HG02759 (cell line): ENCODE data around the gene OR2D2.
"Not testable (repeated sequence)": the region's sequence is repeated elsewhere in the genome, so short reads cannot be mapped to it uniquely, and the experiment has no call there.

Experiments
- ATAC-seq: cut with Tn5 transposase; IDR thresholded peaks from one replicate; pipeline ENCODE4 v1.9.1; 2021; ENCODE audit warnings: mild to moderate bottlenecking, moderate library complexity; ENCODE audit not compliant: unreplicated experiment

OR2D2 gene, protein sequence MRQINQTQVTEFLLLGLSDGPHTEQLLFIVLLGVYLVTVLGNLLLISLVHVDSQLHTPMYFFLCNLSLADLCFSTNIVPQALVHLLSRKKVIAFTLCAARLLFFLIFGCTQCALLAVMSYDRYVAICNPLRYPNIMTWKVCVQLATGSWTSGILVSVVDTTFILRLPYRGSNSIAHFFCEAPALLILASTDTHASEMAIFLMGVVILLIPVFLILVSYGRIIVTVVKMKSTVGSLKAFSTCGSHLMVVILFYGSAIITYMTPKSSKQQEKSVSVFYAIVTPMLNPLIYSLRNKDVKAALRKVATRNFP

DNA sequence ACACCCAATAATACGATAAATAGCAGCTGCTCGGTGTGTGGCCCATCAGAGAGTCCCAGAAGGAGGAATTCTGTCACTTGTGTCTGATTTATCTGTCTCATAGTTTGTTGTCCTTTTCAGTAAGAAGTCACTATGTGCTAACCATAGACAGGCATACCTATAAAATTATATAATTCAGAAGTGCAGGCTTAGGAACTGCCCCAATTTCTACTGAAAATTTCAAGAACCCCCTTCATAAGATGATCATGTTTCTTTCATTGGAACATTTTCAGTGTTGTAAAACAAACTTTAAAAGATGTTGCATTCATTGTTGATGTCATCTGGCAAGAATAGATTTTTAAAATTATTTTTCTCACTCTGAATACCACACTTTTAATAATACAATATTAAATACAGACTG lies at the start of gene OR2D2:
OR2D2 (minus strand) TSS at position 101 of the 400 bp plus-strand sequence; CDS start at position 101, 0 bp downstream.
- ATAC-seq: no peak

DNA sequence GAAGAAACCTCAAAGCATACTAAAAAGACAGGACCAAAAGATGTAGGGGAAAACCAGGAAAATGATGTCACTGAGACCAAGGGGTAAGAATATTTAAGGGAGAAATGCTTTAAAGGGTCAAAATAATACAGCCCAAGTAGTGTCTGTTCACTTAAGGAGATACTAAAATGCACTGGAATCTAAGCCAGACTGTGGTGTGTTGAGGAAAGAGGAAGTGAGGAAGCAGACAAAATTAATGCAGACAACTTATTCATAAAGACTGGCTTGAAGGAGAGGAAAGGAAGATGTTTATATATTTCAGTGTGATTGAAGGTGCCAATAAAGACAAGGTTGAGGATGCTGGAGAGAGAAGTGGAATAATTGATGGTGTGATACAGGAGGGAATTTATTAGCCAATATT lies 49.7 kb upstream of the OR2D2 start:
- ATAC-seq: no peak

DNA sequence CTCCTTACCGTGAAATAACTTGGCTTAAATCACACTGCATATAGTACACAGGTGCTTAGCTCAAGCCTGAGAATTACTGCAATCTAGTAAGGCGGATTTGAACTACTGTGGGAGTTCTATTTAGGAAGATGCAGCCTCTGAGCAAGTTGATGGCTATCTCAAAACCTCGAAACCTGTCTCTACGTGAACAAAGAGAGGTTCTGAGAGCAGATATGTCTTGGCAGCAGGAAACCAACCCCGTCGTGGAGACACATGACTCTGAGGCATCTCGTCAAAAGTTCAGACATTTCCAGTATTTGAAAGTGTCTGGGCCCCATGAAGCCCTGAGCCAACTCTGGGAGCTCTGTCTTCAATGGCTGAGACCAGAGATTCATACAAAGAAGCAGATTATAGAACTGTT lies 39.8 kb upstream of the OR2D2 start:
- no peak for ATAC-seq

DNA sequence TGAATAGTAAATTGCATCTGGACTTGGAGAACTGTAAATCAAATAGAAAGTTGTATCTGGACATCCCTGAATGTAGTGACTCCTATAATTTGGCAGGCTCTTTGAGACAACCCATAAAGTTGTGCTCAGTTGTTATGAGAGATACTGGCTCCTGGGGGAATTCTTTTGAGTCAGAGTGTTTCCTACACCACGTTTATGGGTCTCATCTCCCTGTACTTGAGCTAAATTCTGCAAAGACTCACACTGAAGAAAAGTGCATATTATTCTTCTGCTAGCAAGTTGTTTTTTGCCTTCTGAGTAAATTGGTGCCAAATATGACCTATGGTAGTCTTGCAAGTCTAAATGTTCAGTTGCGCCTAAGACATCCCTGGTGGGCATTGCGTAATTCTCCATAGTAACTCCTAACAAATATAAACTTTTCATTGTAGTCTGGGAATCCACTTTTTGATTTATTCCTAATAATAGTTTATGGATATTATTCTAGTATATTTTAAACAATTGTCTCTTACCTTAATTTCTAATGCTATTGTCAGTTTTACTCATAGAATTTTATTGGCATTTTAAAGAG lies 38.9 kb upstream of the OR2D2 start:
- no peak for ATAC-seq

DNA sequence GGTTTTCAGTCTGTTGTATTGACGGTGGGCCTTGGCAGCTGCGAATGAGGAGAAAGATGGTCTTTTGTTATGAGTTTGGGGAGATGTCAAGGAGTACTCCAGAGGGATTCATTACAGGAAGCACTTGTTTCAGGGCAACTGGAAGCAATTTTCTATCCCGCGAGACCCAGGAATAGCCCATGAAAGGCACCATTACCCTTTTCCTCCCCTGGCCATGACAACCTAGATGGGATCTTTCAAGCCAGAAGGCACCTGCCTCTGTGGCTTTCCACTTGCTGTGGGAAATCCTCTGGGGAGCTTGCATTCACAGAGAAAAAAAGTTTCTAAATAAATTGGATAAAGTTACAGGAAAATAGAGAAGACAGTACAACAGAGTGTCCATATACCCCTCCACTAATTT lies 36.6 kb upstream of the OR2D2 start:
- ATAC-seq: no peak

DNA sequence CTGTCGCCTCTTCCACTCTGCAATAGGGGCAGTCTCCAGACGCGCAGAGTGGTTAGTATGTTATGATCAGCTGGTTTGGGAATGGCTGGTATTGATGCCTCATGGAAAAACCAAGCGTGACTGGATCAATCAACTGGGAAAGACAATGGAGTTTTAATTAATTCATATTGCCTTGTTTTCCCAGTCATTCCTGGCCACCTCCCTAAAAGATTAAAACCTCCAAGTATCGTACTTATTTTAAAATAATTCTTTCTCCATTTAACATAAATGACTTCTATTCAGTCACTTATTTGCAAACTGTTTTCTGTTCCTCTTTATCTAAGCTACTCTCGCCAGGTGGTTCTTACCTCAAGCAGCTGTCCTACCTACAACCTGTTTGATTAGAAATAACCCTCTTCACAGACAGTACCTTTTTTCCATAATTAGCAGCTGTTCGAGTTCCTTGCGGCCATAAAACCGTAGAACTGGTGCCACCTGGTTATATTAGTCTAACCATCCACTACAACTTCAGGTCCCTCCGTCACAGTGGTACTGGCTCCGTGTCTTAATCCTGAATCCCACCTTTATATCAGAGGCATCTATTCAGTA lies 34.8 kb upstream of the OR2D2 start:
- peak; percentile 62 for ATAC-seq

DNA sequence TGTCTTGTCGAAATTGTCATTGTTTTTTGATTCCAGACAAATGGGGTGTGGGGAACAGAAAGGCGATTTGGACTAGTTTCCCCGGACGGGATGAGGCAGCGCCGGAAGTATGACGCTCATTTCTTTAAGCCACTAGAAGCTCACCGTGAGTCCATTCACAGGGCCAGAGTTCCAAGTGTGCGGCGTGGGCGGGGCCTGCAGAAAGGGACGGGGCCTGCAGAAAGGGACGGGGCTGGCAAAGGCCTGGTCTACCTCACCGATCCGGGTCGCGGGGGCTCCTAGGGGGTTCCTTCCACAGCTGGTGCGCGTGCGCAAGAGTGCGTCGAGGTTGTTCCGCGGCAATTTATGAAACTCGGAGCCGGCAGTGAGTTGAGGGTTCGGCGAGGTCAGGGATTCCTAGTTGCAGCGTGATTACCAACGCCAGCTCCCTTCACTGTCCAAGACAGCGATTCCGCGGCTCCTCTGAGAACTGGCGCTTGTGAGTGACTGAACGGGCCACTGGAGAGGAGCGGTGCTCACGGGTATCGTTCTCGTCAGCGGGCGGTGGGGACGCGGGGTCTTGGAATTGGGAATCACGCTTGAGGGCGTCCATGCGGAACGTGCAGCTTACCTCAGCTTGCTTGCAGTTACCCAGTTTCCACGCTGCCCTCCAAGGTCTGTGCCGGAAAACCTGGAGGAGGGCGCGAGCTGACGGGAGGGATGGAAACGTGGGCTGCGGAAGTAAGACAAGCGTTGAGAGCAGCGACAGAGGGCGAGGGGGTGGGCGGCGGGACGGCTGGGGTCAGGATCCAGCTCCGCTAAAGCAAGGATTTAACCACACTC lies 34.1 kb upstream of the OR2D2 start, which contains the start of gene ZNF215:
ZNF215 (plus strand) TSS at position 219 of the 822 bp plus-strand sequence. CDS start 5,847 bp downstream, outside the sequence.
- ATAC-seq: peak; percentile 70

DNA sequence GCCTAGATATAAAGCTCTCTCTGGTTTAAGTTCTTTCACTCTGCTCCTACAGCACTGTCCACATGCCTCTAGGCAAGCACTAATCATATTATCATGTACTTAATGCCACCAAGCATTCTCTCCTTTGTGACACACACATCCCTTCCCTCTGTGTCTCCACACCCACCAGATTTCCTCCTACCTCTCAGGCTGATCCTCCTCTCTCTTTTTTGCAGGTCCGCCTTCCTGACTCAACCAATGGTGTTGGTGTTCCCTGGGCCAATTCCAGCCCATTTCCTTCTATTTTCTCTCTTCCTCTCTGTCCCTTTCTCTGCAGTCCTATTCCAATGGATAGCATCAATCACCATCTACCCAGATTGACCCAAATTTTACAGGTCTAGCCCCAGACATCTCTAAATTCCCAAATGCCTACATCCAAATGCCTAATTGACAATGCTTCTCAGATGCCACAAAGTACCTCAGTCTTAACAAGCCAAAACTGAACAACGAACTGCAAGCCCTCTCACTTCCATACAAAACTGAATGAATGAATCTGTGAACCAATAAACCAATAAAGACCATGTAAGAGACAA lies 33.4 kb upstream of the OR2D2 start:
- ATAC-seq: peak; percentile 13

DNA sequence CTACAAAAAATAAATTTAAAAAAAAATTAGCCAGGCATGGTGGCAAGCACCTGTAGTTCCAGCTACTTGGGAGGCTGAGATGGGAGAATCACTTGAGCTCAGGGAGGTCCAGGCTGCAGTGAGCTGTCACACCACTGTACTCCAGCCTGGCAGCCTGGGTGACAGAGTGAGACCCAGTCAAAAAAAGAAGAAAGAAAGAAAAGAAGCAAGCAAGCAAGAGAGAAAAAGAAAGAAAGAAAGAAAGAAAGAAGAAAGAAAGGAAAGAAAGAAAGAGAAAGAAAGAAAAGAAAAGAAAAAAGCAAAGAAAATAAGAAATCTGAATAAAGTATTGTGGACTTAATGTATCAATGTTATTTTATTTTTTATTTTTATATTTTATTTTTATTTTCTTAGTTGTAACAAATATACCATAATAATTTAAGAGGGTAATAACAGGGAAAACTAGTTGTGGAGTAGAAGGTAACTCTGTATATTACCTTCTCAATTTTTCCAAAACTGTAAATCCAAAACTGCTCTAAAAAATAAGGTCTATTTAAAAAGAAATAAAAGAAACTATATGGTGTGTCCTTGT lies 32.8 kb upstream of the OR2D2 start:
- no peak for ATAC-seq

DNA sequence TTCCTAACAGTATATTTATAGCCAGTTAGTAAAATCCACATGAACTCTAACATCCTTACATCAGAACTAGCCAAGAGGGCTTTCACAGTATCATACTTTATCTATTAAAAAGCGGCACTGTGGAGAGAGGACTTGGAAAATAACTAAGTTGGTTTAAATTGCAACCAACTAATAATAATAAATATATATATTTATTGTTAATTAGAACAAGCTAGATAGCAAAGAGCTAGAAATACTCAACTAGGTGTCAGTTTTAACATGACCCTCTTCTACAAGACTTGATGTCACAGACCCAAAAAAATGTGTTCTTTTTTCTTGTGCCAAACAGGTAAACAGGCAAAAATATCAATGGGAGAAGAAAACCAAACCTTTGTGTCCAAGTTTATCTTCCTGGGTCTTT lies 28.4 kb upstream of the OR2D2 start, which contains the start of gene OR2D3:
OR2D3 (plus strand) TSS at position 301 of the 400 bp plus-strand sequence; CDS start at position 301, 0 bp downstream.
- ATAC-seq: no peak

DNA sequence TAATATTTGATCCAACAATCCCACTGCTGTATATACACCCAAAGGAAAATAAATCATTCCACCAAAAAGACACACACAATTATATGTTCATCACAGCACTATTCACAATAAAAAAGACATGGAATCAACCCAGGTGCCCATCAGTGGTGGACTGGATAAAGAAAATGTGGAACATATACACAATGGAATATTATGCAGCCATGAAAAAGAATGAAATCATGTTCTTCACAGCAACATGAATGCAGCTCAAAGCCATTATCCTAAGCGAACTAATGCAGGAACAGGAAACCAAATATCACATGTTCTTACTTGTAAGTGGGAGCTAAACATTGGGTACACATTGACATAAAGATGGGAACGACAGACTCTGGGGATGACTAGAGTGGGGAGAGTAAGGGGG lies 27.4 kb upstream of the OR2D2 start:
- ATAC-seq: no peak

DNA sequence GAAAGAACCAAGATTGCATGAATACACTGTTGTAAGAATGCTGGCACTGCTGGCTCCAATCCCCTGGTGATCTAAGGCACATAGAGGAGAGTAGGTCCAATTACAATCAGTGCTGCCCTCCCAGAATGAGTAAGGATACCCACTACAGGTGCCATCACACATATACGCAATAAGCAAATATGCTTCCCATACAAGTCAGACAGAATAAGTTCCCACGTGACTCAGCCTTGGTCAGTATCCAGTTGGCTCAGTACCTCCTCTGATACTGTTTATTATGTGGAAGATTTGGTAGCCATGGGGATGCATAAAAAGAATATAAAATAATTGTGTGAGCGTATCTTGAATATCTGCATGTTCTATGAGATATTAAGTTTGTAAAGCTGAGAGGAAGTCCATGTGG lies 19.6 kb upstream of the OR2D2 start:
- ATAC-seq: no peak

DNA sequence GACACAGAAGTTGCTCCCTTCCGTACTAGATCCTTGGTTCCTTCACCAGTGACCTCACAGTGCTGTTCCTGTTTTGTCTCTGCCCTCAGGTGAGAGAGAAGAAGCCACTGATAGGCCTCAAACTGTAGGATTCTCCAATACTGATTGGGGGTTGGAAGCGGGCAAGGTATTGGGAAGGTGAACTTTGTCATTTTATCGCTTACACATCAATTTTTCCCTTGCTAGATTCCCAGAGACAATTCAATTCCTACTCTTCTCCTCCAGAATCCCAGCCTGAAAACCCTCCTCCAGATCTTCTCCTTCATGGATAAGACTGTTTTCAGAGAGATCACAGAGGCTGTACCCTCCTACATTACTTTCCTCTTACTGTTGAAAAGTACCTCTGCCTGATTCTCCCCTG lies 19.1 kb upstream of the OR2D2 start:
- ATAC-seq: no peak

DNA sequence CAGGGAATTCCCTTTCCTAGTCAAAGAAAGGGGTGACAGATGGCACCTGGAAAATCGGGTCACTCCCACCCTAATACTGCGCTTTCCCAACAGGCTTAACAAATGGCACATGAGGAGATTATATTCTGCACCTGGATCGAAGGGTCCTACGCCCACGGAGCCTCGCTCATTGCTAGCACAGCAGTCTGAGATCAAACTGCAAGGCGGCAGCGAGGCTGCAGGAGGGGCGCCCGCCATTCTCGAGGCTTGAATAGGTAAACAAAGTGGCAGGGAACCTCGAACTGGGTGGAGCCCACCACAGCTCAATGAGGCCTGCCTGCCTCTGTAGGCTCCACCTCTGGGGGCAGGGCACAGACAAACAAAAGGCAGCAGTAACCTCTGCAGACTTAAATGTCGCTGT lies 12.5 kb upstream of the OR2D2 start:
- ATAC-seq: not testable (repeated sequence)

DNA sequence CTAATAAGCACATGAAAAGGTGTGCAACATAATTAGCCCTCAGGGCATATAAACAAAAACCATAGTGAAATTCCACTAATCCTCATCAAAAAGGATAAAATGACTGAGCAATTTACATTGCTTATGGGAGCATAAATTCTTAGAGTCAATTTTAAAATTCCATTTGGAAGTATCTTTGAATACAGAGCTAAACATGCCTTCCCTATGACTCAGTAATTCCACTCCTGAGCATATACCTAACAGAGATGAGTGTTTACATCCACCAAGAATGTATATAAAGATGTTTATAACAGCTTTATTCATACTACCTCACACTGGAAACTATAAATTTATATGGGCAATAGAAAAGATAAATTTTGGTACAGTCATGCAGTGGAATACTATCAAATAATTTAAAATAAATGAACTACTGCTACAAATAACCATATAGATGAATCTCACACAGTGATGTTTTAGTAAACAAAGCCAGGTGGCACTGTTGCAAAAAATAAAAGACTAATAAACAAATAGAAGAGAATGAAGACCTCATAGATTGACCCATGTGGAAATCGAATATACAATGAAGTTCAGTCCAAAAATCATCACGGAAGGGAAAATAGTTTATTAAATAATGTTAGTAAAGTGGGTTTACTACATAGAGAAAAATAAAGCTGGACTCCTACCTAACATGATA lies 8.2 kb upstream of the OR2D2 start:
- no peak for ATAC-seq

DNA sequence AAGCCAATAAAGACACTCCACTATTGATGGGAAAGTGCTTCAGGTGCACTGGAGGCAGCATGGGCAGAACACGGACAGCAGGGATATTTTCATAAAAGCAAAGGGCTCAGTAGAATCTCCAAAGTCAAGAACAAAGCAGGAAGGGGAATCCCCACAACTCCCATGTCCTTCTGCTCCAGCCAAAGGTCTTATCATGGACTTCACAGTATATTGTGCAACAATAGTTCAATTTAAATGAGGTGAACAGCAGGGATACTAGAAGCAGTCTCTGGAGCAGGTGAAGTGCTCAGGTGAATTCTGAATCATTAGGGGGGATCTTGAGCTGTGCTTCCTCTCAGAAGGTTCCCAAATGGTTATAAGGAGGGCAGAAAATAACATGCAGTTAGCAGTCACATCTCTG lies 6.6 kb upstream of the OR2D2 start:
- ATAC-seq: no peak

DNA sequence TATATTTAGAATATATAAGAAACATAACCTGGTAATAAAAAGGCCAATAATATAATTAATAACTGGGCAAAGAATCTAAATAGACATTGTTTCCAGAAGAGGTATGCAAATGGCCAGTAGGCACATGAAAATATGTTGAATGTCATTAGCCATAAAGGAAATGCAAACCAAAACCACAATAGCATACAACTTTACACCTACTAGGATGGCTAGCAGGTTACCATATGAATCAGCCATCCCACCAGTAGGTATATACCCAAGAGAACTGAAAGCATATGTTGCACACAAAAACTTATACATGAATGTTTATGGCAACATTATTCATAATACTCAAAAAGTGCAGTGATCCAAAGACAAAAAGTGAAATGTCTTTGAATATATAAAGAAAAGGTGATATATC lies 2.7 kb upstream of the OR2D2 start:
- peak; percentile 81 for ATAC-seq

DNA sequence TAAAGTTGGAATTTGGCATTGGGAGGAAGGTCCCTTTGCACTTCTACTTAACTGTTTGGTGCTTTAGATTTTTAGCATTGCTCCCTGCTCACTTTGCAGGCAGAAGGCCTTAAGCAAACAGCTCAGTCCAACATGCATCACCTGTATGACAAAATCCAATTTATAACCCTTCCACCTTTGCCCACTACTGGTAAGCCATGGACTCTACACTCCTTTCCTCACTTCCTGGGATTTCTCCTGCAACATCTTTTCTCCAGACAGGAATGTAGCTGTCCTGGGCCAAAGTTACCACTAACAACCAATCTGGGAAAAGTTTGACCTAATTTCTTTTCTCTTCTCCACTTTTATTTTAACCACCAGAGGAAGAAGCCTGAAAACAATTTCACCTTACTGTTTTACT lies 1.8 kb upstream of the OR2D2 start:
- no peak for ATAC-seq

DNA sequence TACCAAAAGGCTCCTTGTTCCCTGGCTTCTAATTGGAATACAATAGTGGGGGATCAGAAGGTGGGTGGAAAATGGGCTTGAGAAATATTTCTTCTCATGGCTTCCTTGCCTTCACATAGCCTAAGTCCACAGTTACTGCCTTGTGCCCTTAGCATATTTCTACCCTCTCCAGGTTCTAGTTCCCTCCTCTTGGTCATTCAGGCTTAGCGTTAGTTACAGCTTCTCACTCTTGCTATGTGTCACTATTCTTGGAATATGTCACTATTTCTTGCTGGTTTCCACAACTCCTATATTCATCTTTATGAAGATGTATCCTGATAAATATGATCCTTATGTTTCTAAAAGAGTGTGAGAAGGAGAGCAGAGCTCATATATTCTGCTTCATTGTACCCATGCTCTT lies 2.5 kb downstream of the OR2D2 start:
- no peak for ATAC-seq

DNA sequence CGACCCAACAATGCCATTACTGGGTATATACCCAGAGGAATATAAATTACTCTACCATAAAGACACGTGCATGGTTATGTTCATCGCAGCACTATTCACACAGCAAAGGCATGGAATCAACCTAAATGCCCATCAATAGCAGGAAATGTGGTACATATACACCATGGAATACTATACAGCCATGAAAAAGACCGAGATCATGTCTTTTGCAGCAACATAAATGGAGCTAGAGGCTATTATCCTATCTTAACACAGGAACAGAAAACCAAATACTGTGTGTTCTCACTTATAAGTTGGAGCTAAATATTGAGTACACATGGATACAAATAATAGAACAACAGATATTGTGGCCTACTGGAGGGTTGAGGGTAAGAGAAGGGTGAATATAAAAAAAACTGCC lies 3.5 kb downstream of the OR2D2 start:
- ATAC-seq: no peak
